Measurements from ENCODE around the gene KLC4.
"Not testable (repeated sequence)": the region's sequence is repeated elsewhere in the genome, so short reads cannot be mapped to it uniquely, and the experiment has no call there.

Gene KLC4

GRCh38 chr6:43096451-43097097 lies 37.1 kb downstream of the KLC4 start:
- no peak for DNase-seq

DNA sequence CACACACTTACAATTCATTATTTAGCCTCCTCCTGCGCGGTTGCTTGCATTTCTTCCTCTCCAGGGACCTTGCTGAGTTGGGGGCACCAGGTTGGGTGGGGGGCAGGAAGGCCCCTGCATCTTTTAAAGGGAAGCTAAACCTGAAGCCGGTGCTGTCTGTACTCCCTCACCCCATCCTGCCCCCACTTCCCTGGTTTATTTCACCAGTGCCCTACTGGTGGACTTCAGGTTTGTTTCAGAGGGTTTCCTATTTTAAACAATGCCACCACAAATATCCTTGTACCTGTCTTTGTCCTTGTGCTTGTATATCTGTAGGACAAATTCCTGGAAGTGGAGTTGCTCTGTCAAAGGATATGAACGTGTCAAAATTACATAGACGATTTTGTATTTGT lies 37.7 kb downstream of the KLC4 start:
- DNase-seq: no peak

GRCh38 chr6:43097502-43097901 lies 38.1 kb downstream of the KLC4 start:
- no peak for DNase-seq

DNA sequence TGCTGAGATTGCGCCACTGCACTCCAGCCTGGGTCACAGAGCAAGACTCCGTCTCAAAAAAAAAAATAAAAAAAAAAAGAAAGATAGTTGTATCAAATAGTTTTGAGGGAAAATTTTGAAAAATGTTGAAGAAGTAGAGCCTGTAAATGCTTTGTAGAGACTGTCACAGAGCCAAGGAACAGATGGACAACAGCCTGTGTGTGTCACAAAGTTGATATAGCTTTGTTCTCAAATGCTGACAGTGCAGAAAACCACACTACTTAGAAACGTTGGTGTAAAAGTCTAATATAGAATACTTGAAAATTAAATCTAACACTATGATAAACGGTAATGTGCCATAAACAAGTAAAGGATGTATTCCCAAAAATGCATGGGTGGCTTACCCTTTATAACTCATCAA lies 42.1 kb downstream of the KLC4 start:
- DNase-seq: no peak

GRCh38 chr6:43103253-43103876 lies 43.9 kb downstream of the KLC4 start:
- no peak for DNase-seq

DNA sequence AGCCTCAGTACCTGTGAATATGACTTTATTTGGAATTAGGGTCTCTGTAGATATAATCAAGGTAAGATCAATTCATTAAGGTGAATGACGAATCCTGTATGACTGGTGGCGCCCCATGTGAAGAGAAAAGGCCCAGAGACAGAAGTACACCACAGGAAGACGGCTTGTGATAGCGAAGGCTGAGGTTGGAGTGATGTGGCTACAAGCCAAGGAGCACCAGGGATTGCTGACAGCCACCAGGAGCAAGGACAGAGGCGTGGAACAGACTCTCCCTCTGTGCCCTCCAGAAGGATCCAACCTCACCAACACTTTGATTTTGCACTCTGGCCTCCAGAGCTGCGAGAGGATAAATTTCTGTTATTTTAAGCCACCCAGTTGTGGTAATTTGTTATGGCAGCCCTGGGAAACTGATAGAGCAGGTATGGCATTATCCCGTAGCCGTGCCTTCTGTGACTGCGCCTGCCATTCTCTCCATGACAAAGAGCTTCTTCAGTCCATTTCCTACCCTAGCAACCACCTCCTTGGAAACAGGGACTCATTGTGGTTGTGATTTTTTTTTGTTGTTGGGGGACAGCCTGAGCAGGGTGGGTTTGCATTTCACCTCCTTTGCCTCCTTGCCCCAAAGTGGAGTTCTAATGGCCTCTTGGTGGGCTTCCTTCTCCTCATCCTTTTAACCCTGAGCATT lies 46.2 kb downstream of the KLC4 start:
- no peak for DNase-seq

DNA sequence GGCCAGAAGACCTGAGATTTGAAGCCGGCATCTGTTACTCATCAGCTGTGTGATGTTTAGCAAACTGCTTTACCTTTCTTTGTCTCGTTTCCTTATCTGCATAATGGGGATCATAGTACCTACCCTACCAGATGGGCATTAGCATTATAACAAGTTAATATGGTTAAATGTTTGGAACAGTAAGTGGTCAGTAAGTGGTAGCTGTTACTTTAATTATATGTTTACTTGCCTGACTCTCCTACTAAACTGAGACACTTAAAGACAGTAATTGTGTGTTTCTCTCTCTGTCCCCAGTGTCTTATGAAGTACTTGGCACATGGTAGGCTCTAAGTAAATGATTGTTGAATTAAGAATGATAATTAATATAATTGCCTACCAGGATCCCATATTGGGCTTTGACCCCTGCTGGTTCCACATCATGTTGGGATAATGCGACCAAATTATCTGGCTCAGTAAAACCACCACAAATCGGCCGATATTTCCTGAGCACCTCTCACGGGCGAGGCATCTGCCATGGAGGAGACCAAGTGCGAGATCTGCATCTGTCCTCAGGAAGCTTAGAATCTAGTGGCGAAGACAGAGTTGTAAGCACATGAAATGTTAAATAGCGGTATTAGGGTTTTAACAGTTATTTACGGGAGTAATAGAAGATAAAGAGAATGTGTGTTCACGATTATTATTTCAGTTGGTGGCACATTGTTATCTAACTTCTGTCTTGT lies 48.1 kb downstream of the KLC4 start:
- DNase-seq: no peak

DNA sequence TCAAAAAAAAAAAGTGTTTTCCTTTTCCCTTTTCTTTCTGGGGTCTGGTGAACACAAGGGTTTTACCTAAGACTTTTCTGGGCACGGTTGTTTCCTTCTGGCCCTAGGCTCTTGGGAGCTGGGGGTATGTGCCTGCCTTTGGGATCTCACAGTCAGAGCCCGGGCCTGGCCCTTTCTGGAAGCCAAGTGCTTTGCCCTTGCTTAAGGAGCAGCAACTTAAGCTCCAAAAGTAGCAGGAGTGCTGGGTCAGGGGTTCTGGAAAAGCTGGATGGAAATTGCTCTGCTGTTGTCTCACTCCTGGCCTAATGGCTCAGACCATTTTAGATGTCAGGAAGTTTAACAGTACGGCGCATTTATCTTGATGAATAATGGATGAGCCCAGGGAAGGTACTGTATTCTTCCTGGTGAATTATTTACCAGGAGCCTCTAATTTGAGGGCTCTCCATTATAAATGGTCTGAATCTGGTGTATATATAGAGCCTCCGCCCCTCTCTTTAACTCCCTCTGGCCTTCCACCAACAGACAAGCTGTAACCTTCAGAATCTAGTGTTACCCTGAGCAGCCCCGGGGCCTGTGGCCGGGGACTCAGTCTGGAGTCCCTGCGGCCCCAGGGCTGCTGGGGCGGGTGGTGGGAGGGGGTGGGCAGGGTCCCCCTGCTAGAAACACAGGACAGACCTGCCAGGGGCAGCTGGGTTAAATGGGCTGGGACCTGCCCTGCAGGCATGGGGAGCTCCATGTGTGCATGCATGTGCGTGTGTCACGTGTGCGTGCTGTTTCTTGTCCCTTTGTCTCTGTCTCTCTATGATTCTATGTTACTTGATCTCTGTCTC lies 54.2 kb downstream of the KLC4 start:
- DNase-seq: no peak

DNA sequence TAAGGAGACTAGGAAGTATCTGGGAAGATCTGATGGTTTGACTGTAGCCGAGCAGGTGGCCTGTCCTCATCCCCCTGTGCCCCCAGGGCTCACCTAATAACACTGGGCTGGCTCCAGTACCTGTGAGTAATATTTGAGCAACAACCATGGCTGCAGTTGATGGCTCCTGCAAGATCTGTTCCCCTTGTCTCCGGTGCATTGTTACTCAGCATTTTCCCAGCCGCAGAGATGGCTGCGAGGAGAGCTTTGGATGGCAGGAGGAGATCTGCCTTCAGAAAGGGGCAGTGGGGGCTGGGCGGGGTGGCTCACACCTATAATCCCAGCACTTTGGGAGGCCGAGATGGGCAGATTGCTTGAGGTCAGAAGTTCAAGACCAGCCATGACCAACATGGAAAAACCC lies 55.9 kb downstream of the KLC4 start:
- DNase-seq: no peak

DNA sequence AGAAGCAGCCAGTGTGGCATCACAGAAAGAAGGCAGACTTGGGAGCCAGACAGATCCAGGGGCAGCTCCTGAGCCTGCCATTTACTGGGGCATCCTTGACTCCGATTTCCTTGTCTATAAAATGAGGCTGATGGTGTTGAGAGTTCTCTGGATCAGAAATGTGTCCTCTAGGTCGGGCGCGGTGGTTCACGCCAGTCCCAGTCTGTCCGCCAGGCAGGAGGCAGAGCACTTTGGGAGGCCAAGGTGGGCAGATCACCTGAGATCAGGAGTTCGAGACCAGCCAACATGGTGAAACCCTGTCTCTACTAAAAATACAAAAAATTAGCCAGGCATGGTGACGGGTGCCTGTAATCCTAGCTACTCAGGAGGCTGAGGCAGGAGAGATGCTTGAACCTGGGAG lies 58.0 kb downstream of the KLC4 start:
- not testable (repeated sequence) for DNase-seq

DNA sequence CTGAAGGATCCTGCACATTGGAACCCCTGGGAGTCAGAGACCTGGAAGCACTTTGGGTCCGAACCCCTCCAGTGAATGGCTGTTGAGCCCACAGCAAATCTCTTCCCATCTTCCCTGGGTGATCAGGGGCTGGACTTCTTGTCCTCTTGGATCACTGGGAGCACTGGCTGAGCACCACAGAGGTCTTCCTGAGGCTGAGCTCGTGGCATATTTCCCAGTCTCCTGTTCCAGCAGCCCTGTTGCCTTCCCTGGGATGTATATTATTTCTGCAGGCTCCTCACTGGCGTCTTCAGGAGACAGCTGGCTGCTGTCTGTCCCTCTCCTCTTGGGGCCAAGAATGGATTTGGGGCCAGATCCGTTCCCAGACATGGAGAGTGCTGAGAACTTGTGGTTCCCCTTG lies 60.1 kb downstream of the KLC4 start:
- no peak for DNase-seq

DNA sequence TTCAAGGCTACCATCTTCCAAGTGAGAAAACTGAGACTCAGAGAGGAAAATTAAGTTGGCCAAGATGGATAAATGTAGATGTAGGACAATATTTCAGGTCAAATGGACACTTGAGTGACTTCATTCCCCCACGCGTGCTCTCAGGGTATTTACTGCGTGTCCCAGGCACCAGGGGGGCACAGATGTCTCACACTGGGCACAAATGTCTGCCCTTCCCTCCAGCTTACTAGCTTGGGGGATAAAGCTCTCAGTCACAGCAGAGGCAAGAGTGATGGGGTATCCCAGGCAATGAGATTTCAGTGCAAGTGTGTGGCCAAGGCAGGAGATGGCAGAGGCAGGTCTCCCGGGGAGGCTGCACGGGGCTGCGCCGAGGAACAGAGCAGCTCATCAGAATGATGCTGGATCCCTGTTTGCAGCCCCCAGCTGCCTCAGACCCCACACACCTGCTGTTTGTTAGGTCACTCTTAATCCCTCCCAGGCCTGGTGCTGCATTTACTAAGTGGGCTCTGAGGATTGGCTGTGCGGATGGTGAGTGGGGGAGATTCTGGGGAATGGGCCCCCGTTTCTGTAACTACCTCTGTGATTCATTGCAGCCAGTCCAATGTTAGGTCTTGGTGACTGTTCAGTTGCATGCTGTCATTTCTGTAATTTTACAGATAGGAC lies 60.8 kb downstream of the KLC4 start:
- no peak for DNase-seq

- no peak for DNase-seq
Observed at GRCh38 chr6:43120944-43121913, 61.8 kb downstream of the KLC4 start.

DNA sequence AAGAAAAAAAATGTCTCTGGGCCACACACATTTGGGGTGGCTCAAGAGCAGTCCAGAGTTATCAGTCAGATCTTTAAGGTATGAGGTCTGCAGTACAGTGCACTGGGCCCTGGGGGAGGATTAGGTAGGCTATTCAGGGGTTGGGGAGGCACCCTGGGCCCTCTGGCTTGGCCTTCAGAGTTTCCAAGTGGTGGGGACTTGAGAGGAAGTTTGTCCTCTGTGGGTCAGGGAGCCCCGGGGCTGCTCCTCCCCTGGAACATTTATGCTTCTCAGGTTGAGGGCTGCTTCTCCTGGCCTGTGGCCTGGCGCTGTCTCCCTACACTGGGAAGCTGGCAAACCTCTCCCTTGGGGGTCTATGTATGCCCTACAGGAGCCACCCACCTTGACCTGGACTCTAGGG lies 62.7 kb downstream of the KLC4 start:
- no peak for DNase-seq

DNA sequence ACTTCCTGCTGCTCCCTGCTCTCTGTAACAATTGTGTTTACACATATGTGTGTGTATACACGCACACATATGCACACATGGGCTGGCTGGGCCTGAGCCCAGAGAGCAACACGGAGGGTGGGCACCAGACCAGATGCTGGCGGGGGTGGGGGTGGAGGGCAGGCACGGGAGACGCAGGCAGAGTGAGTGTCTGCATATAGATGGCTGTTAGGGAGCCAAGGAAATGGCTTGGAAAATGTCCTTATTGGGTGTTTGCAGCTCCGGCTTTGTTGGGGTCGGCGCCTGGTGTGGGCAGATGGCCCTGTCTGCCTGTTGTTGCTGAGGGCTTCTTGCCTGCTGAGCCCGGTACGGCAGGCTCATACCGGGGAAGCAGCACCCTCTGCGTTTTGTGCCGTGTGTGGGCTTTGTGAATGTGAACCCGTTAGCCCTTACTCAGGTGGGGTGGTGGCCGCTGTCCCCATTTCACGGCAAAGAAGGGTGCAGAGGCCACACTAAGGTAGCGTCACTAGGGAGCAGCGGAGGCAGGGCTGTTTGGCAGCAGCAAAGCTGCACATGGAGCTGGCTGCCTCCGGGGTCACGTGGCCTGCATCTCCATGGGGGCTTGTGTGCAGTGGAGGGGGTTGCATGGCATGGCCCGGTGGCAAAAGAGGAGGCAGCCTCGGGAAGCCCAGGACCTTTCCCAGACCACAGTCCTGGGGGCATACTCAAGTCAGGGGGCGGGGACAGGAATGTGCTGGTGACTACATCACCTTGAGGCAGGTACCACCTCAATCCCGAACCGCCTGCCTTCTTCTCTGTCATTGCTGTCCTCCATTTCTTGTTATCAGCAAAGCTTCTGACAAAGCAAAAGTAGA lies 64.3 kb downstream of the KLC4 start:
- no peak for DNase-seq

- DNase-seq: no peak
Observed at GRCh38 chr6:43124481-43124880, 65.0 kb downstream of the KLC4 start.

Measured in activated CD4-positive, alpha-beta T cell treated with anti-CD3 and anti-CD28 coated beads, Interleukin-2, amount 50 U/mL, for 1 hour (primary cell).